ENCODE measurements around the gene TP53BP2.
A peak's percentile ranks its signal among the peaks of the same experiment; 100 is the strongest.

The TP53BP2 gene

DNA sequence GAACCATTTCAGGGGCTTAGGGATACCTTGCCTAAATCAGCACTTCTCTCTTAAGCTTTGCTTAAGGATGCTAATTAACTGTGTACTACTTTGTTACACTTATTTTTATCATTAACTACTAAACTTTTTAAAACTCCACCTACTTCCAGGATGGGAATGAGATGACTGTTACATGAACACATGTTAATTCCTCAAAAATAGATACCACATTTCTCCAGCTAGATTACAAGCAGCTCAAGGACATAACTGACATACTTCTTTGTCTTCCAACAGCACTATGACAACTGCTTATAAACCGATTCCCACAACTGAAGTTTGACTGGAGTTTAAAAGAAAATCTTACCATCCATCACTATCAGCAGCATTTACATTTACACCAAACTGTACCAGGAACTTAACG is 53.7 kb downstream of the TP53BP2 start:
- no peak for DNase-seq (ENCODE audit: low spot score)

DNA sequence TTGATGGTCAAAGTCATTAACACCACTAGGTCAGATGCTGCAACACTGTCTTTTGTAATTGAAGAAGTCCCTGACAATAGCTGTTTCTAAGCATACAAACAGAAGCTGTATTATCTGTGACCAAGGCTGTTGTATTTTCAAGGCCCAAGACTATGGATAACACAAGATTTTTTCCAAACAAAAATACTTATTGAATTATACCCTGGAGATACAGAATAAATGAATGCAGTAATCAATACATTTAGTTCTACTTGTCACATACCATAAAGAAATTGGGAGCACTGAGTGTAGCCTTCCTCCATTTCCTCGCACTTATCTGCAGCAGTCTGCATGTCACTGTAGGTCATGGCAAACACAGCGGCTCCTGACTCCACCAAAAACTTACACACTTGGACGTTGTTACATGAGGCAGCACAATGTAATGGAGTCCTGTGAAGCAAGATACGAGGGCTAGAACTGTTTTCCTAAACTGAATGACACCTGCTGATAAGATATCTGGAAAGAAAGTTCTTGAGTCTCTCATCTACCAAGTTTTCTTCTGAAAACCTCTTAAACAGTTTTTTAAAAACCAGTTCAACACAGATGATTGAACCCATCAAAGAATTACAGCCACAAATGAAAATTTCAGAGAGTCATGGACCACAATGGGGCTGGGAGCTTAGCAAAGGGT is 56.9 kb downstream of the TP53BP2 start:
- no peak for DNase-seq (ENCODE audit: low spot score)

DNA sequence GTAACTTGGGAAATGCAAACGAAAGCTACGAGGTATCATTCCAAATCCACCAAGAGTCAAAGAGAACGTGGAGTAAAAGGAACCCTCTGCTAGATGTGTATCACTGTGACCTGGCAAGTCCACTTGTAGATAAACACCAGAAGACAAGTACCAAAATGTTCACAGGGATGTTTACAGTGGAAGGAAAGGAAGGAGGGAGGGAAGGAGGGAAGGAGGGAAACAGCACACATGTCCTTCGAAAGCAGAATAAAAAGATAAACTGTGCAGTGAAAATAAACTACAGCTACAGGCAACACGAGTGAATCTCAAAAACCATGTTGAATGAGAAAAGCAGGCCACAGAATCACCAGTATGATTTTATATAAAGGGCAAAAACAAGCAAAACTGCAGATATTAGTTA is 59.9 kb downstream of the TP53BP2 start:
- no peak for DNase-seq (ENCODE audit: low spot score)

DNA sequence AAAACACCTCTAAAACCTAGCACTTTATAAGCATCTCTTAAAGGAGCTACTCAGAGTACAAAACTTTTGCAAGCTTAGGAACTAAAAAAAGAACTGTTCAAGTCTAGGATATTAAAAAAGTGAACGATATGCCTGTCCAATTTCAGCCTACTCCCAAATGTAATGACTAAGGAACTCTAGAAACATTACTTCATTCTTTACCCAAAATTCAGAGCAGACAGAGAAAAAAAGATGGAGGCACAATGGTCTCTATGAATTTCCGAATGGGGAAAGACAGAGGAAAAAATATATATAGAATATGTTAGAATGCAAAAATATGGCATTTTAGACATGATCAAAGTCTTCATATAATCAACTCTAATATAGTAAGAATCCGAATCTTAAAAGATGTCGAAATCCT is 61.2 kb downstream of the TP53BP2 start:
- no peak for DNase-seq (ENCODE audit: low spot score)

DNA sequence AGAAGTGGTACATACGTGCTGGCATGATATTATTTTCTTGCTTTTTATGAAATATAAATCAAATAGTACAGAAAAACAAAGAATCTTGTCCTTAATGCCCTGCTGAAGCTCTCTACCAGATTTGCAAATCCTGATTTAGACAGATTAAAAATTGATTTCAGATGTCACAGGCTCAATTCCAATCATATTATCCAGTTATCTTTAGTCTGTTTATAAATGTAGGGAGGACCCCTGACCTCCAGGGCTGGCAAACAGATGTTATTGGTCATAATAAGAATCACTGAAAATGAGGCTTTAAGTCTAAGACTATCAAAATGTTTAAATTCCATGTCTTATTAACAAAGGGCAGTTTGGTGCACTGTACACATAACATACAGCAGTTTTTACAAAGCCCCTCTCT is 62.1 kb downstream of the TP53BP2 start:
- DNase-seq (ENCODE audit: low spot score): no peak

DNA sequence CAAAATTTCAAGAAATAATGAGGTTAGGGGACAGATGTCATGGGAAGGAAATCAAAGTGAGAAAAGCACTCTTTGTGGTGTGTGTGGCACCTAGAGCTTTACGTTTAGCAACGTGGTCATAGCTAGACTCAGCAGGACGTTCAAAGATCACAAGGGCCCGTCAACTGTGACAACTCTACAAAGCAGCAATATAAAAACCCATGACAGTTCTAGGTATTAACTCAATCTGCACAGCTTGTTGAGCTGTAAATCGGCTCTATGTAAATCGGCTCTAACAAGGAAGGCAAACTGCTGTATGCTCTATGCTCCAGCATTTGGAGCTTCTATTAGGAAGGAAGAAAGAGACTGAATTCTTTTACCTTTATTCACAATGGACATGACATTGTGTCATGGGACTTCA is 64.8 kb downstream of the TP53BP2 start:
- DNase-seq (ENCODE audit: low spot score): no peak

DNA sequence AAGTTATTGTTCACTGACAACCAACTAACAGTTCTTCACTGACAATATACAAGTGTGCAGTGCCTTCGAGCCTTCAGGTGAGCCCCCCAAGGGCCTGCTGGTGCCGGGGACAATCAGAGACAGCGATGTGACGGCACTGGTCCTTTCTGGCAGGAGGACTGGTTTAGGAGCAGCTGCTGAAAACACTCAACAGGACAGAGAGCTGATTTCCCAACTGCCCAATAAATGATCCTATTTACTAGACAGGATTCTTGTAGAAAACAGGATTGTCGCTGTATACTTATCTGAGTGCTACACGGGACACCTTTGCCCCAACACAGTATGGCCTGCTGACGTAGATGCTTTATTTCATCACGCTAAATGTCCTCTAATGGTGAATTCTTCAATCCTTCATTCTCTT is 65.4 kb downstream of the TP53BP2 start:
- DNase-seq (ENCODE audit: low spot score): no peak

DNA sequence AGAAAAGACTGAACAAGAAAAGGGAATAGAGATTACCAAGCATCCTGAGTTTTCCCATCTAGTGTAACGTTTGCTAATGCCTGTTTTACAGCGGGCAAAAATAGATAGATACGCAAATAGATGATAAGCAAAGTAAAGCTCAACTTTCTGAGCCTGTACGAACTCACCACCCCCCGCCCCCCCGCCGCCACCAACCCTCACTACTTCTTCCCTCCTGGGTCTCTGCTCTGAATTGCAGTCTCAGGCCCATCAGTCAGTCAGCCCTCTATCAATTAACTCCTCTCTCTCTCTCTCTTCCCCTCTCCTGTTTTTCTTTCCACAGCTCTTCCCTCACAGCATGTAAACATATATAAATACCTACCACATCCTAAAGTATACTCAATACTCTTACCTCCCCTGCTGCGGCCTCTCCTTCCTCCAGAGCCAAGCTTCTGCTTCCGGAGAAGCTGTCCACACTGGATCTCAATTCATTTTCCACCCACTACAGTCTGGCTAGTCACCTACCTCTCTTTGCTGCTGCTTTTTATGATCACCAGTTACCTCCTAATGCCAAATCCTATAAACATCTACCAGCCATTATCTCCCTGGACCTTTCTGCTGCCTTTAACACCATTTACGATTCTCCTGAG is 68.8 kb downstream of the TP53BP2 start:
- no peak for DNase-seq (ENCODE audit: low spot score)

DNA sequence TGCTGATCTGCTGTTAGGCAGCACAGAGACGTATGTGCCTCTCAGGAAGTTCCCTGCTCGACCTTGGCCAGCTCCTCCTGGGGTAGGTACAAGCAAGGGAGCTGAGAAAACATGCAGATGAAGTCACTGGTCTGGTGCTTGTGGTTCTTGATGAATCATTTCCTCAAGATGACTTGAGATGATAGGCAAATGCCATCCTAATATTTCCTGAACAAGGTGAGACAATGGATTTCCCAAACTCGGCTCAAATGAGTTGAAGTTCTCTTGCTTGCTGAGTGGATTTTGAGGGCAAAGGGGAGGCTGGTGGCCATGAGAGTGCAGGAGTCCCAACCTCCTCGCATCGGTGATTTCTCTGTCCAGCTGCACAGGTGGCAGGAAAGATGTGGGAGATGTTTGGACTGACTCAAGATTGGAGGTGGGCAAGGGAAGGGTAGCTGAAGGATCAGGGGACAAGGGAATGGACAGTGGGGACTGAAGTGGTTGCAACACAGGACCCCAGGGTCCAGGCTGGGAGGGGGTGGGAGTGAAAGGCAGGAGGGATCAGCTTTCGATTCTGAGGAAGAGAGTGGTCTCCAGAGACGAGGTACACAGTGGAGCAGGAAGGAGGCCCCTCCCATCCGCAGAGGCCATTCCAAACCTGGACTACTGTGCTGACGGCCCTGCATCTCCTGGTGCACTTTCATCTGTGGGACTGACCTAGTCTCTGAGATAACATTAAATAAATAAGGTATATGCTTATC is 69.5 kb downstream of the TP53BP2 start:
- no peak for DNase-seq (ENCODE audit: low spot score)

DNA sequence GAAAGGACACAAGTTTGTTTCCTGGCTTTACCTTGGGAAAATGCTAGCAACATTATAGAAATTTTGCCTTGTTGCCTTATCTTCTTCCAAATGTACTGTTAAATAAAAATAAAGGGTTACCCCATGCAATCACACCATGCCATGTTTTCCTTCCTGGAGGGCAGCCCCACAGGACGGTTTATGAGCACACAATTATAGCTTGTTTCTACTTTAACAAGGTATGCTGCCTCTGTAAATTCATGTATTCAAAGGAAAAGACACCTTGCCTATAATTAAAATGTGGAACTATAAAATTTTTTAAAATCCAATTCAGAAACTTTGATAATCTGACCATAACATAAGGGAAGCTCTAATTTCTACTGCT is 70.1 kb downstream of the TP53BP2 start:
- no peak for DNase-seq (ENCODE audit: low spot score)

DNA sequence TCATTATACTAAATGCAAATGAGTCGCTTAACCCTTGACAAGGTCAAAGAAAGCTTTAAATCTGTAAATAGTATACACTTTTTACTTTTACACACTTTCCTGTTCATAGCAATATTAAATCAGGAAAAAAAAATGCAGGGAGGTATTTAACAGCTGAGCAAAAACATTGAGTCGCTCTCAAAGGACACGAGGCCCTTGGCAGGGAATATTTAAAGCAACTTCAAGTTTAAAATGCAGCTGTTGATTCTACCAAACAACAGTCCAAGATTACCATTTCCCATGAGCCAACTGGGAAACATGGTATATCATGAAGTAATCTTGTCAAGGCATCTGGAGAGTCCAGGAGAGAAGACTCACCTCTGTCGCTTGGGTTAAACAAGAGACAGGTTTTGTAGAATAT is 70.7 kb downstream of the TP53BP2 start:
- no peak for DNase-seq (ENCODE audit: low spot score)

DNA sequence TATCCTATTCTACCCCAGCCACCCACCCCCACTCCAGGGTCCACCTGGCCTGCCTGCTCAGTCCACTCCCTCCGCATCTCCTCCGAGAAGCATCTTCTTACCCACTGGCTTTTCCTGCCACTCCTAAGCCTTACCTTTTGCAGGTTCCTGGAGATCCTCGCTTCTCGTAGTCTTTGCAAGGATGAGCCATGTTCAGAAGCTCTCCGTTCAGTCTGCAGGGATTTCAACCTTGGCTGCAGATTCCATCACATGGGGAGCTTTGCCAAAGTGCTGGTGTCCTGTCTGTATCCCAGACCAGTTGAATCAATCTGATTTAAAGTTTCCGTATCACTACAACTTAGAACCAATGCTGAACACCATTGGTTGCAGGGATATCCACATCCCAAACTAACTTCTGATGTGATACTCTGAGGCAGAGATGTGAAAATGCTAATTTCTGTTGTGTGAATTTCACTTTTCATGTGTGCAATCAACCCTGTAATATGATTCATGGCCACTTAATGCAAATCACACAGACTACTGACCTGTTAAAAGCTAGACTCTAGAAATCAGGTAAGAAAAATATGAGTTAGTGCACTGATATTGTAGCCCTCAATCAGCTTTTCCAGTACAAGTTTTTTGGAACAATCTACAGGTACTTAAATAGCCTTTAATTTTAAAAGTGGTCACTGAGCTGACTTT is 71.5 kb downstream of the TP53BP2 start:
- no peak for DNase-seq (ENCODE audit: low spot score)

DNA sequence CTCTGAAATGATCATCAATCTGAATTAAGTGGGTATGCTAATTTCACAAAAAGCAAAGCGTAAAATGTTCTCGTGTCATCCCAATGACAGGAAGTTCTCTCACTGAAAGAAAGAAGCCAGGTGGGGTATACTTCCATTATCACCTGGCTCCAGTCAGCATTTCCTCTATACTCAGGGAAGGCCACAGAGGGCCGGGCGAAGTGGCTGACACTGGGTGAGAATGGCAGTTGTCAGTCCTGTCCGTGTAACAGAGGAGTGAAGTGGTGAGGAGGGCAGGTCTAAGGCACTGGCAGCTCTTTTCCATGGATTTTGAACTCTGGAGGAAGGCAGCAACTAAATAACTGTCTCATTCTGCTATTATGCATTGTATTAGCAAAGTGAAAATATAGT is 73.0 kb downstream of the TP53BP2 start:
- DNase-seq (ENCODE audit: low spot score): no peak

DNA sequence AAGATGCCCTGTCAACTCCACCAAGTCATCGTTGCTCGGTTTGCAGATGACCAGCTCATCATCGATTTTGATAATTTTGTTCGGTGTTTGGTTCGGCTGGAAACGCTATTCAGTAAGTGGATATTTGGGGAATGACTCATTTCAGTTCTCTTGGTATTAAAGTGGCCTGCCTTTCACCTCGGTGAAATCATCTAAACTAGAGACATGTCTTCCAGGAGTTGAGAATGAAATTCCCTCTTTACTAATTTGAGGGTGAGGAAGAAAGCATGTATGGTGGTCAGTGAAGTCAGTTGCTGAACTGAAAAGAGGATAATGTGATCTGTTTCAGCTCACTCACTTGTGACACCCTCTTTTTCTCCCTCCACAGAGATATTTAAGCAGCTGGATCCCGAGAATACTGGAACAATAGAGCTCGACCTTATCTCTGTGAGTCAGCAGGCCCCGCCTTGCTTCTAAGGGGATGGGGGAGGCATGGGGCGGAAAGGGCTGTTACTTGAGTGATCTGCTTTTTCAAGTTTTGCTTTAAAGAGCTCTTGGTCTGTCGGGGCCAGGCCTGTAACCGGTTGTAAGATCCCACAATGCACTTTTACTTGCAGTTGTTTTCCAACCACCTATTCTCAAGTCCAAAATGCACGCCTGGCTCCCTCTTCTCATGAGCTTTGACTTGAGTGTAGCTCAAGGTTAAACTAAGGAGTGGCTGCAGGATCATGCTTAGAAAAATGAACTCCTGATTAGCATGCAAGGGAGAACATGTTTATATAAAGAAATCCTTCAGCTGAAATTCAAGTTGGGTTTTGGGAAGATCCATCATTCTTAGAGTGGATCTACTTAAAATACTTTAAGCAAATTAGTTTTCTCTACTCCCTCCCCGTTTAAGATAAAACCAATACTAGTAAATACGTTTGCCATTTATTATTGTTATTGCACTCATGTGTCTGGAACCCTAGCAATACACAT is 73.7 kb downstream of the TP53BP2 start:
- peak; percentile 55 for DNase-seq (ENCODE audit: low spot score)

DNA sequence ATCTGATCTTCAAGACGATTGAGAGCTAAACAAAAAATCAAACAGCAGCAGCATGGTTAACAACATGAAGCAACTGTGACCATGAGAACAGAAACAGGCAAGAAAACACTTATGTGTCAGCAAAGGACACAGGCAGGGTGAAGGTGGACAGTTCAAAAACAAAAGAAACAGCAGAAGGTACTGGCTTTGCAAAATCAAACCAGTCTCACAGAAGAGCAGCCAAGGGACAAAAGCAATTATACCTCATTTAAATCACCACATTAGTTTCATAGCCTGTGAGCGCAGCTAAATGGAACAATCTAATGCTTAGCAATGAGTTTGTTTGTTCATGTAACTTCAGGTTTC is 74.3 kb downstream of the TP53BP2 start:
- no peak for DNase-seq (ENCODE audit: low spot score)

DNA sequence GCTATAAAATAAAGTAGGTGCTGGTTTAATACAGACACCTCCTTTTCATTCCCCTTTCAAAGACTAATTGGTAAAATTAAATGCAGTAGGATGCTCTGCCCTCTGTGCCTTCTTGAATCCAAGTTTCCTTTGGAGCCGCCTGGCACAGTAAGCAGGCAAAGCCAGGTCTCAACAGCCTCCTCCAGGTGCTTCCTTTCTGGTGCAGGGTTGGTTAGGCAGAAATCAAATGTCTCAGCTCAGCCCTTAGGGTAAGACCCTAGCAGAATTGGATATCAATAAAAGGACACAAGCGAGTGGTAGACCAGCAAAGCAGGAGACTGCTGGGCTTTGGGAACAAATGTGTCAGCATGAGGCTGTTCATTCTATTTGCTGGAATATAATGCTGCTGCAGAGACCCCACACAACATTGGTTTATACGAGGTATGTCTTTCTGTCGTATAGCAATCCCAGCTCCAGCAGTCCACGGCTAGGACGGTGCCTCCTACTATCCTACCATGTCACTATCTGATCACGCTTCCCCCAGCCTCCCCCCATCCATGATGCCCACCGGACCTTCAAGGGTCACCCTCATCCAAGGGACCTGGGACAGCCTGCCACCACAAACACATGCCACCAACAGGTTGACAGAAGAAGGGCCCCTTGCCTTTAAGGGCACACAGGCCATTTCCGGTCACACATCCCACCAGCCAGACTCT is 75.0 kb downstream of the TP53BP2 start:
- DNase-seq (ENCODE audit: low spot score): no peak

DNA sequence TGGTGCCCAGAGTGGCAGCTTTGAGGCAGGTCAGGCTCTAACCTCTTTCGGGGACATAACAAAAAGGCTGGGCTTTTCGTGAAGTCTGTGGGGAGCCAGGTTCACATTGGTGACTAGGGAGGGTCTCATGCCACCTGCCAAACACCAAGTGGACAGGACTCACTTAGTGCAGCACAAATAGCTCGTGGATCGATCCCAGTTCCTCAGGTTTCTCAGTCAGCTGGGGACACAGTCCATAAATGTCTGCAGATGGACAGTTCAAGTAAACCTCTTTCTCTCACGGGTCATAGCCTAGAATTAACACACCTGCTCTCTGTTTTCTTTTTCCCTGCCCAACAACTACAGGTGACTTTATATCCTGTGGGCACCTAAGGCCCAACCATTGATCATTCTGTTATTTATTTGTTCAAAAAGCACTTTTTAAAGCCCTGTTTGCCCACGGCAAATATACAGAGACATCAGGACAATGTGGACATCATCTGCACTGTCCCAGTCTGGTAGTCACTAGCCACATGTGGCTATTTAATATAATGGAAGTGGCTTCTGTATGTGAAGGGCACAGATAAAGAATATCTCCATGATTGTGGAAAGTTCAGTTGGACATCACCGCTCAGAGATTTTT is 79.9 kb downstream of the TP53BP2 start:
- DNase-seq (ENCODE audit: low spot score): no peak

DNA sequence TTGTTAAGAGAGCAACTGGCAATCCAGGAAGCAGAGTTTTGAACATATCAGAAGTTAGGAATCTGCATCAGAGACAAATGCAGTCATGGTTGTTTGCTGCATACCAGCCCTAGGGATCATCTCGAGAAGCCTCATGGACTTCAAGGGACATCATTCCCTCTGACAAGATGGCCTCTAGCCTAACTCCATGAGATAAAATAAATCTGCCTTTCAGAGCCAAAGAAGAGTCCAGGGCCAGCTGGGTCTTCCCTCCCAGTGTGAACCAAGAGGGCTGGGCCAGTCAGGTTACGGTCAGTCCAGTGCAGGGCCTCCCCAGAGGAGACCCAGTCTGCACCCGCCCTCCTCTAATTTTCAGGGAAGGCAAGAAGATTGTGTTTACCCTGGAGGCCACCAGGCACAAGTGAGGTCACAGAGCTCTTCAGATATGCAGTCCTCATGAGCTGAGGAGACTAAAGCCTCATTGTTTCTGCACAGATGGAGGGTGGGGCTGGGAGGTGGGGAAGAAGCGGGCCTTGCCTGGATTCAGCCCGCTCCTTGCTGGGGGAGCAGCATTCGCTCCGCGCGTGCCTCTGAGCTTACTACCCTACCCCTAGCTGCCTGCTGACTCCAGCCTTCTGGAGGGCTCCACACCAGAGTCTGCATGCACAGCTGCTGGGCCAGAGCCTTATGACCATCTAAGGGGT is 80.6 kb downstream of the TP53BP2 start:
- DNase-seq (ENCODE audit: low spot score): no peak

DNA sequence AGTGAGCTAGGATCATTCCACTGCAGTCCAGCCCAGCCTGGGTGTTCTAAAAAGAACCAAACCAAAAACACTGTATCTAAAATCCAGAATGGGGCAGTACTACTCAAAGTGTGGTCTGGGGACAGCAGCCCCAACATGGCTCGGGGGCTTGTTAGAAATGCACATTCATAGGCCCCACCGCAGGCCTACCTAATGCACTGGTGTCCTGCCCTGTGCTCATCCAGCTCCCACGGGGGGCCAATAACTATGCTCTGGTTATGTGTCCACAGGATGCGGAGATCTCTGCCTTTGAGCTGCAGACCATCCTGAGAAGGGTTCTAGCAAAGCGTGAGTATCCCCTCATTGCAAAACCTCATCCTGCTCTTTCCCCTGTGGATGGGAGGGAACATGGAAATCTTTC is 81.9 kb downstream of the TP53BP2 start:
- no peak for DNase-seq (ENCODE audit: low spot score)

DNA sequence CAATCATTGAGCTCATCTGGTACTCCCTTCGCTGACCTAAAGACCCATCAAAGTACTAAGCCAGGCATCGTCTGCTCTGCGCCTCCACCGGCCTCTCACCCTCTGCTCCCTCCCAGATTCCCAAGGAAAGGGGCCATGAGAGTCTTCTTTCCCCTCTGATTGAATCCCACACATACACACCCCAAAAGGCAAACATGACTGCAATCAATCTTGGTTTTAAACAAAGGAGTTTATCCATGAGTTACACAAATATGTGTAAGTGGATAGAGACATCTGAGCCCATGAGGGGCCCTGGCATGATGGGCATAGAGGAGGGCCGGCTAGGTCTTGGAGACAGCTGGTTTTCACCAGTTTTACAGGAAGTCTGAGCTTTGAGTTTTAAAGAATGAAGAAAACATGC is 82.5 kb downstream of the TP53BP2 start:
- no peak for DNase-seq (ENCODE audit: low spot score)
